GM12892 (cell line): ENCODE data around the gene C3orf20.

ENCODE experiments used
- POLR2A ChIP-seq: IDR thresholded peaks from 2 replicates; pipeline ENCODE4 v1.6.1; 2011; ENCODE audit warnings: low read depth, low read length, control low read depth
- POLR2AphosphoS5 ChIP-seq: IDR thresholded peaks from 2 replicates; pipeline ENCODE4 v1.6.1; 2011; ENCODE audit warnings: low read depth, low read length, control low read depth

DNA sequence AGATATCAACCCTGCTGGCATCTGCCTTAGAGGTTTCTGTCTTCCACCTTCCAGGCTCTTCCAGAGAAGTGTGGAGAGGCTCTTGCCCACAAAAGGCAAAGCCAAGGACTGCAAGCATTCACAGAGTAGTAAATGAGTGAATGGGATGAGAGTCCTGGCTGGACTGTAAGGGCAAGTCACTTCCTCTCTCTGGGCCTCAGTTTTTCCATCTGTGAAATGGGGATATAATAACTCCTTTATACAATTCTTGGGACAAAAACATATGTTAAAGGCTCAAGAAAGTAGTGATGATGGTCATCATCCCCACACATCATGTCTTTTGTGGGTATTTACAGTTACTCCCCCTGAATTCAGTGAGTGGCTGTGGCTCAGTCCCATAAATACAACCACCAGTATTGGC, 133.1 kb downstream of the C3orf20 start:
- TF ChIP-seq POLR2AphosphoS5: no peak
- no peak for TF ChIP-seq POLR2A
